HCT116 (cell line): ENCODE data around the gene CKLF. TPM values are rescaled to one million over a fixed set of nuclear protein-coding genes. Genes with fewer than 3 reads are reported as not detected.

Experiments
- ATAC-seq: fragments of 200-7000 bp; cut with Tn5 transposase; 2 replicates; pipeline ENCODE4 v1.9.1; 2020; ENCODE audit warnings: mild to moderate bottlenecking, moderate library complexity
- BruUV-seq: library from RNA; stranded (reverse); fragments of 400-500 nt; replicated peaks from 2 replicates; lab custom pipeline; 2021; lab: Mats Ljungman, UMichigan
- CTCF ChIA-PET: fragments of 300-600 bp; sonication (Branson Sonifier 250); formaldehyde crosslinking; loops from one replicate; lab custom pipeline; 2021; ENCODE audit warnings: antibody characterized with exemption; lab: Charles Lee
- POLR2A ChIA-PET: fragments of 300-600, 350-600 bp; sonication (Branson Sonifier 250); formaldehyde crosslinking; loops from one replicate; lab custom pipeline; 2021; ENCODE audit warnings: antibody characterized with exemption; lab: Charles Lee
- RAD21 ChIA-PET, 2 experiments: fragments of 300-600 bp; sonication (Branson Sonifier 250); formaldehyde crosslinking; loops; one replicate each; lab custom pipeline; 2023; ENCODE audit warnings: low total read pairs in 2 of 2; ENCODE audit not compliant: uncharacterized antibody in 2 of 2, unreplicated experiment in 2 of 2, low non-redundant PET in 1 of 2; lab: Charles Lee
- DNase-seq: peaks from one replicate; pipeline ENCODE4 v3.0.0-alpha.2; 2010; ENCODE audit warnings: low read depth, low spot score
- H2AFZ ChIP-seq: fragments of 200-600 bp; shearing (Covaris generic), sonication (generic); 2 replicates; pipeline ENCODE4 v1.6.1; 2017; ENCODE audit warnings: low read depth, mixed run types, mixed read lengths, antibody characterized with exemption, low read length; ENCODE audit not compliant: poor library complexity, severe bottlenecking
- H3K27ac ChIP-seq: 2 replicates; pipeline ENCODE4 v1.5.1; 2012; ENCODE audit warnings: low read depth, low read length
- H3K27me3 ChIP-seq: fragments of 200-600 bp; sonication (generic); 2 replicates; pipeline ENCODE4 v1.6.1; 2016; ENCODE audit warnings: mixed run types, low read length, mixed read lengths; ENCODE audit not compliant: insufficient read depth
- H3K36me3 ChIP-seq, 2 experiments: fragments of 200-500 bp in 1 of 2; fragments of 200-600 bp in 1 of 2; sonication (Bioruptor generic) in 1 of 2; sonication (generic) in 1 of 2; 2 replicates each; pipeline versions ENCODE4 v1.5.1 to v1.6.1; 2014 to 2016; ENCODE audit warnings: low read length in 2 of 2, inconsistent platforms in 1 of 2, mixed read lengths in 1 of 2, mixed run types in 1 of 2; ENCODE audit not compliant: insufficient read depth in 2 of 2, control insufficient read depth in 1 of 2
- H3K4me1 ChIP-seq, 2 experiments: fragments of 200-600 bp in 1 of 2; sonication (generic) in 1 of 2; 2 replicates each; pipeline versions ENCODE4 v1.5.1 to v1.6.1; 2012 to 2017; ENCODE audit warnings: low read length in 2 of 2, inconsistent platforms in 1 of 2, mild to moderate bottlenecking in 1 of 2, mixed read lengths in 1 of 2, mixed run types in 1 of 2, moderate library complexity in 1 of 2; ENCODE audit not compliant: insufficient read depth in 2 of 2, control insufficient read depth in 1 of 2
- H3K4me2 ChIP-seq: fragments of 200-600 bp; sonication (generic); 2 replicates; pipeline ENCODE4 v1.6.1; 2017; ENCODE audit warnings: mixed run types, low read length, mixed read lengths
- H3K4me3 ChIP-seq, 2 experiments: fragments of 200-600 bp in 1 of 2; sonication (generic) in 1 of 2; replicated peaks in 1 of 2; 2 replicates each; pipeline ENCODE4 v1.5.1; 2011 to 2016; ENCODE audit warnings: low read length in 2 of 2, control low read depth in 1 of 2, low read depth in 1 of 2, mild to moderate bottlenecking in 1 of 2, mixed read lengths in 1 of 2, mixed run types in 1 of 2
- H3K79me2 ChIP-seq: fragments of 200-600 bp; sonication (generic); 2 replicates; pipeline ENCODE4 v1.6.1; 2017; ENCODE audit warnings: mild to moderate bottlenecking, mixed run types, low read length, moderate library complexity, mixed read lengths; ENCODE audit not compliant: insufficient read depth
- H3K9ac ChIP-seq: fragments of 200-600 bp; sonication (generic); 2 replicates; pipeline ENCODE4 v1.6.1; 2016; ENCODE audit warnings: low read length, mixed read lengths
- H3K9me2 ChIP-seq: fragments of 200-600 bp; sonication (generic), shearing (Covaris generic); 2 replicates; pipeline ENCODE4 v1.6.1; 2017; ENCODE audit warnings: mixed run types, mild to moderate bottlenecking, moderate library complexity; ENCODE audit not compliant: insufficient read depth
- H3K9me3 ChIP-seq, 2 experiments: fragments of 200-500 bp in 1 of 2; fragments of 200-600 bp in 1 of 2; sonication (Bioruptor generic) in 1 of 2; sonication (generic) in 1 of 2; 2 replicates each; pipeline ENCODE4 v1.6.1; 2014 to 2017; ENCODE audit warnings: low read length in 2 of 2, mixed read lengths in 2 of 2, inconsistent platforms in 1 of 2, low read depth in 1 of 2, mild to moderate bottlenecking in 1 of 2, mixed run types in 1 of 2, moderate library complexity in 1 of 2; ENCODE audit not compliant: control insufficient read depth in 1 of 2, insufficient read depth in 1 of 2
- H4K20me1 ChIP-seq: fragments of 200-600 bp; sonication (generic), shearing (Covaris generic); 2 replicates; pipeline ENCODE4 v1.6.1; 2017; ENCODE audit warnings: mixed run types, mild to moderate bottlenecking, moderate library complexity; ENCODE audit not compliant: insufficient read depth
- CBX3 ChIP-seq: IDR thresholded peaks from 2 replicates; pipeline ENCODE4 v1.6.1; 2012; ENCODE audit warnings: low read depth
- EGR1 ChIP-seq: IDR thresholded peaks from 2 replicates; pipeline ENCODE4 v1.6.1; 2012; ENCODE audit warnings: low read depth
- ELF1 ChIP-seq: IDR thresholded peaks from 2 replicates; pipeline ENCODE4 v1.6.1; 2012; ENCODE audit warnings: low read depth, borderline replicate concordance
- EZH2 ChIP-seq: fragments of 200-600 bp; sonication (generic); IDR thresholded peaks from 2 replicates; pipeline ENCODE4 v1.6.1; 2017; ENCODE audit warnings: antibody characterized with exemption, mixed run types
- JUND ChIP-seq: IDR thresholded peaks from 2 replicates; pipeline ENCODE4 v1.6.1; 2012
- POLR2A ChIP-seq: IDR thresholded peaks from 2 replicates; pipeline ENCODE4 v1.7.0; 2011; ENCODE audit warnings: borderline replicate concordance; ENCODE audit not compliant: insufficient read depth, insufficient read length; ENCODE audit errors: extremely low read depth
- POLR2AphosphoS5 ChIP-seq: IDR thresholded peaks from 2 replicates; pipeline ENCODE4 v1.6.1; 2011; ENCODE audit warnings: mild to moderate bottlenecking, low read depth, low read length, moderate library complexity
- RAD21 ChIP-seq: IDR thresholded peaks from 2 replicates; pipeline ENCODE4 v1.6.1; 2012; ENCODE audit warnings: low read depth, mild to moderate bottlenecking
- SIN3A ChIP-seq: IDR thresholded peaks from 2 replicates; pipeline ENCODE4 v1.6.1; 2012; ENCODE audit warnings: low read depth
- SP1 ChIP-seq: IDR thresholded peaks from 2 replicates; pipeline ENCODE4 v1.6.1; 2012; ENCODE audit warnings: low read depth
- TCF7L2 ChIP-seq: IDR thresholded peaks from 2 replicates; pipeline ENCODE4 v1.7.0; 2011; ENCODE audit warnings: borderline replicate concordance, inconsistent platforms; ENCODE audit not compliant: insufficient read depth, insufficient read length; ENCODE audit errors: extremely low read depth
- YY1 ChIP-seq: IDR thresholded peaks from 2 replicates; pipeline ENCODE4 v1.6.1; 2011; ENCODE audit warnings: low read length, low read depth, moderate library complexity, mild to moderate bottlenecking; ENCODE audit not compliant: insufficient replicate concordance; ENCODE audit errors: extremely low read depth
- ZFX ChIP-seq: fragments of 450-650 bp; IDR thresholded peaks from 2 replicates; pipeline ENCODE4 v1.6.1; 2017
- intact Hi-C: fragments of 100-400 bp; cut with micrococcal nuclease; formaldehyde crosslinking; loops from 2 replicates; pipeline ENCODE4 v1.10.0; 2022
- total RNA-seq: library from RNA; stranded (reverse); gene quantifications from one replicate; pipeline ENCODE4 v1.2.1, GENCODE V29; 2021; ENCODE audit not compliant: unreplicated experiment
- TF ChIP-seq, protein P1 (sequence below): IDR thresholded peaks from 2 replicates; pipeline ENCODE4 v1.6.1; 2012
- TF ChIP-seq, protein P2 (sequence below): IDR thresholded peaks from 2 replicates; pipeline ENCODE4 v1.6.1; 2011; ENCODE audit warnings: mild to moderate bottlenecking, low read length, moderate library complexity; ENCODE audit not compliant: insufficient replicate concordance; ENCODE audit errors: extremely low read depth
- TF ChIP-seq, protein P3 (sequence below): IDR thresholded peaks from 2 replicates; pipeline ENCODE4 v1.6.1; 2012

CKLF gene
- total RNA-seq, 1 experiment from 2014 or later: 38.6 TPM

DNA sequence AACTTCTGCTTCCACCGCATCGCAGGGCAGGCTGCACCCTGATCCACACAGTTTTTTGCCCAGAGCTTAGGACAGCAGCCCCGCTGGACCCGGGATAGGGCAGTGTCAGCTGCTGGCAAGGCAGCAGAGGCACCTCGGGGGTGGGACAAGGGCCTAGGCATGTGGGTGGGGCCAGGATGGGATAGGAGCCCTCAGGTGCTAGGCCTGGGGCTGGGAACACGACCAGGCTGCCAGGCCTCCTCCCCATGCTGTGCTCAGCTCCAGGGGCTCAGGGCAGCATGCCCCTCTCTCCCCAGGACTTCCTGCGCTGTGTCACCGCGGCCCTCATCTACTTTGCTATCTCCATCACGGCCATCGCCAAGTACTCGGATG is 56.7 kb downstream of the CKLF start:
- POLR2A ChIA-PET: no interaction called here
- BruUV-seq: no TSS peak

More for the DNA sequence above, 56.7 kb downstream of the CKLF start:
- peak overlapping the region; percentile 54 for H3K27ac ChIP-seq
- H3K4me2 ChIP-seq: peak overlapping the region; percentile 70
- intact Hi-C loops: loop anchor here (2.0 to 5.0 kb wide), 2 partner anchors 202 to 258 kb away; no protein-coding TSS in a partner anchor
- no peak overlapping the region for H2AFZ ChIP-seq
- RAD21 ChIA-PET: interaction anchor here in 1 of 2 experiments (0.6 to 1.1 kb wide), 2 partner anchors 201 to 259 kb away, joined by 3 to 12 read pairs; no protein-coding TSS in a partner anchor
- H3K36me3 ChIP-seq: peaks cover 14 to 19% of the 10 kb centered on the region in 2 experiments; a peak in 3 of 4 replicates
- H3K9ac ChIP-seq: peak overlapping the region; percentile 64
- no peaks in the 10 kb centered on the region for H3K27me3 ChIP-seq
- H4K20me1 ChIP-seq: 0 out of 2 replicates have a peak, but pooled peaks cover 4% of the 10 kb centered on the region
- peaks cover 19 to 32% of the 10 kb centered on the region in 2 experiments for H3K4me1 ChIP-seq
- no peak for DNase-seq
- CTCF ChIA-PET: interaction anchor here (0.6 to 3.2 kb wide), 30 partner anchors 10 to 294 kb away, joined by 3 to 41 read pairs (median 4); partner anchors contain the start of genes CKLF, CMTM2, CMTM4 and TK2
- TF ChIP-seq TCF7L2: no peak
- TF ChIP-seq, protein P1, sequence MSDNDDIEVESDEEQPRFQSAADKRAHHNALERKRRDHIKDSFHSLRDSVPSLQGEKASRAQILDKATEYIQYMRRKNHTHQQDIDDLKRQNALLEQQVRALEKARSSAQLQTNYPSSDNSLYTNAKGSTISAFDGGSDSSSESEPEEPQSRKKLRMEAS: no peak
- no peak for TF ChIP-seq JUND
- TF ChIP-seq SP1: no peak
- no peak for TF ChIP-seq SIN3A
- no peak for TF ChIP-seq CBX3
- TF ChIP-seq ZFX: no peak
- no peak for TF ChIP-seq POLR2AphosphoS5
- TF ChIP-seq, protein P2, sequence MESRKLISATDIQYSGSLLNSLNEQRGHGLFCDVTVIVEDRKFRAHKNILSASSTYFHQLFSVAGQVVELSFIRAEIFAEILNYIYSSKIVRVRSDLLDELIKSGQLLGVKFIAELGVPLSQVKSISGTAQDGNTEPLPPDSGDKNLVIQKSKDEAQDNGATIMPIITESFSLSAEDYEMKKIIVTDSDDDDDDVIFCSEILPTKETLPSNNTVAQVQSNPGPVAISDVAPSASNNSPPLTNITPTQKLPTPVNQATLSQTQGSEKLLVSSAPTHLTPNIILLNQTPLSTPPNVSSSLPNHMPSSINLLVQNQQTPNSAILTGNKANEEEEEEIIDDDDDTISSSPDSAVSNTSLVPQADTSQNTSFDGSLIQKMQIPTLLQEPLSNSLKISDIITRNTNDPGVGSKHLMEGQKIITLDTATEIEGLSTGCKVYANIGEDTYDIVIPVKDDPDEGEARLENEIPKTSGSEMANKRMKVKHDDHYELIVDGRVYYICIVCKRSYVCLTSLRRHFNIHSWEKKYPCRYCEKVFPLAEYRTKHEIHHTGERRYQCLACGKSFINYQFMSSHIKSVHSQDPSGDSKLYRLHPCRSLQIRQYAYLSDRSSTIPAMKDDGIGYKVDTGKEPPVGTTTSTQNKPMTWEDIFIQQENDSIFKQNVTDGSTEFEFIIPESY: no peak
- no peak for TF ChIP-seq EGR1
- no peak for TF ChIP-seq YY1
- TF ChIP-seq, protein P3, sequence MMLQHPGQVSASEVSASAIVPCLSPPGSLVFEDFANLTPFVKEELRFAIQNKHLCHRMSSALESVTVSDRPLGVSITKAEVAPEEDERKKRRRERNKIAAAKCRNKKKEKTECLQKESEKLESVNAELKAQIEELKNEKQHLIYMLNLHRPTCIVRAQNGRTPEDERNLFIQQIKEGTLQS: no peak
- no peak for TF ChIP-seq EZH2
- TF ChIP-seq ELF1: no peak
- TF ChIP-seq POLR2A: no peak
- no peak for TF ChIP-seq RAD21
- ATAC-seq: no peak
- no peaks in the 10 kb centered on the region for H3K9me2 ChIP-seq
- no peak overlapping the region; a peak in 1 of 4 replicates for H3K4me3 ChIP-seq
- H3K79me2 ChIP-seq: peaks cover 8% of the 10 kb centered on the region; the same call in 1 of the 2 replicates
- H3K9me3 ChIP-seq: no peaks in the 10 kb centered on the region
